C4-2B (cell line): Measurements from ENCODE around the gene STRA8.
"Not testable (repeated sequence)": the region's sequence is repeated elsewhere in the genome, so short reads cannot be mapped to it uniquely, and the experiment has no call there.

Source experiments
- H3K27ac ChIP-seq: fragments of 450-650 bp; 2 replicates; pipeline ENCODE4 v1.5.1; 2017
- ZFX ChIP-seq: fragments of 450-650 bp; IDR thresholded peaks from 2 replicates; pipeline ENCODE4 v1.6.1; 2017
- TF ChIP-seq, protein P1 (sequence below): fragments of 450-650 bp; conservative IDR thresholded peaks from 2 replicates; pipeline ENCODE4 v1.5.1; 2017; ENCODE audit warnings: mild to moderate bottlenecking

The STRA8 gene

DNA sequence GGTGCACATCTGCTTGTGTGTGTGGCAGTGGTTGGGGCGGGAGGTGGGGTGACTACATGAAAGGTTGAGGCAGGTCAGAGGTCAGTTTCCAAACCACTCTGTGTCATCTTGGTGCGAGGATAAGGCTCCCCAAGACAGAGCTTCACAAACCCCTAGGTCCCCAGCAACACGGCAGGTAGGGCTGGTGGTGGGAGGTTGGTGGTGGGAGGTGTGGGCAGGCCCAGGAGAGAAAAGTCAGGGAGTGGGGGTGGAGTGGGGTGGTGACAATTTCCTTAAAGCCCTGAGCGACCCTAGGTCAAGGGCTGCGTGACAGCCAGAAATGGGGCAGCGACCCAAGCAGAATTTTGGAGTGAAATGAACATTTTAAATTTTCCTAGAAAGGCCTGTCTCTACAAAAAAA is 1.6 kb upstream of the STRA8 start:
- H3K27ac ChIP-seq: no peak overlapping the region
- TF ChIP-seq ZFX: no peak
- TF ChIP-seq, protein P1, sequence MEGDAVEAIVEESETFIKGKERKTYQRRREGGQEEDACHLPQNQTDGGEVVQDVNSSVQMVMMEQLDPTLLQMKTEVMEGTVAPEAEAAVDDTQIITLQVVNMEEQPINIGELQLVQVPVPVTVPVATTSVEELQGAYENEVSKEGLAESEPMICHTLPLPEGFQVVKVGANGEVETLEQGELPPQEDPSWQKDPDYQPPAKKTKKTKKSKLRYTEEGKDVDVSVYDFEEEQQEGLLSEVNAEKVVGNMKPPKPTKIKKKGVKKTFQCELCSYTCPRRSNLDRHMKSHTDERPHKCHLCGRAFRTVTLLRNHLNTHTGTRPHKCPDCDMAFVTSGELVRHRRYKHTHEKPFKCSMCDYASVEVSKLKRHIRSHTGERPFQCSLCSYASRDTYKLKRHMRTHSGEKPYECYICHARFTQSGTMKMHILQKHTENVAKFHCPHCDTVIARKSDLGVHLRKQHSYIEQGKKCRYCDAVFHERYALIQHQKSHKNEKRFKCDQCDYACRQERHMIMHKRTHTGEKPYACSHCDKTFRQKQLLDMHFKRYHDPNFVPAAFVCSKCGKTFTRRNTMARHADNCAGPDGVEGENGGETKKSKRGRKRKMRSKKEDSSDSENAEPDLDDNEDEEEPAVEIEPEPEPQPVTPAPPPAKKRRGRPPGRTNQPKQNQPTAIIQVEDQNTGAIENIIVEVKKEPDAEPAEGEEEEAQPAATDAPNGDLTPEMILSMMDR: no peak

DNA sequence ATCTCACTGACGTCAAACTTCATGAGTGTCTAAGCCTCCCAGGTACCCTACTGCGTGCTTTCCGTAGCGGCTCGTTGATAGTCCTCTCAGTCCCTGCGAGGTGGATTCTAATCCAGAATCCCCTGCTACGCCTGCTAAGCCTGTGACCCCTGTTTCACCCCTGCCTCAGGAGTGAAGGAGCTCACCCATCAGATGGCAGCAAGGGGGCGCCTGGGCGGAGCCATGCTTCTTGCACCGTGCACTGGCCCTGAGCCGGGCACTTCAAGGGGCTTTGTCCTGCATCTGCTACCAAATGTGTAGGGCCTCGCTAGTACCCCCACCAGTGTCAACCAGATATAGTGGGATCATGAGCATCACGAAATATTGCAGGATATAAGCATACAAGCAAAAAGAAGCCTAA is 918 bp upstream of the STRA8 start:
- H3K27ac ChIP-seq: no peak overlapping the region
- no peak for TF ChIP-seq ZFX
- TF ChIP-seq, protein P1: peak; percentile 59

DNA sequence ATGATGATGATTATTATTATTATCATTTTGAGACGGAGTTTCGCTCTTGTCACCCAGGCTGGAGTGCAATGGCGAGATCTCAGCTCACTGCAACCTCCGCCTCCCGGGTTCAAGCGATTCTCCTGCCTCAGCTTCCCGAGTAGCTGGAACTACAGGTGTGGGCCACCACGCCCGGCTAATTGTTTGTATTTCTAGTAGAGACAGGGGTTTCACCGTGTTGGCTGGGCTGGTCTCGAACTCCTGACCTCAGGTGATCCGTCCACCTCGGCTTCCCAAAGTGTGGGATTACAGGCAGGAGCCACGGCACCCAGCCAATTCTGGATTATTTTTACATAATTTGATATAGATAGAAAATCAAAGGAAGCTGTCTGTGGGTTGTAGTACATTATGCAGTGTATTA is 457 bp downstream of the STRA8 start:
- not testable (repeated sequence) for H3K27ac ChIP-seq

DNA sequence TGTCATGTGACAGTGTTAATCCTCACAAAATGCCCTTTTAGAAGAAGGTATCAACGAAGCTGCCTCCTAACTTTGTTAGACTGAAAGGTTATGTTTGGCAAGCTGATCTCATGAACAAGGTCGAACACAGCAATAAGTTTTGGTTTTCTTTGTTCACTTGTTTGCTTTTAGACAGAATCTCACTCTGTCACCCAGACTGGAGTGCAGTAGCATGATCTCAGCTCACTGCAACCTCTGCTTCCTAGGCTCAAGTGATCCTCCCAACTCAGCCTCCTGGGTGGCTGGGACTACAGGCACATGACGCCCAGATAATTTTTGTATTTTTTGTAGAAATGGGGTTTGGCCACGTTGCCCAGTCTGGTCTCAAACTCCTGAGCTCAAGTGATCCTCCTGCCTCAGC is 1.1 kb downstream of the STRA8 start:
- no peak overlapping the region for H3K27ac ChIP-seq
- no peak for TF ChIP-seq ZFX
- TF ChIP-seq, protein P1: no peak

DNA sequence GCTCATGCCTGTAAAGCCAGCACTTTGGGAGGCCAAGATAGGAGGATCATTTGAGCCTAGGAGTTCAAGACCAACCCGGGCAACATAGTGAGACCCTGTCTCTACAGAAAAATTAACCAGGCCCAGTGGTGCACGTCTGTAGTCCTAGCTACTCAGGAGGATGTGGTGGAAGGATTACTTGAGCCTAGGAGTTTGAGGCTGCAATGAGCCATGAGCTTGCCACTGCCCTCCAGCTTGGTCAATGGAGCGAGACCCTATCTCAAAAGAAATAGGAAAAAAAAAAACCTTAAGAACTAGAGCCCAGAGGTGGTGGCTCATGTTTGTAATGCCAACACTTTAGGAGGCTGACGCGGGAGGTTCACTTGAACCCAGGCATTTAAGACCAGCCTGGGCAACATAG is 2.2 kb downstream of the STRA8 start:
- H3K27ac ChIP-seq: no peak overlapping the region
- TF ChIP-seq ZFX: no peak
- TF ChIP-seq, protein P1: no peak

DNA sequence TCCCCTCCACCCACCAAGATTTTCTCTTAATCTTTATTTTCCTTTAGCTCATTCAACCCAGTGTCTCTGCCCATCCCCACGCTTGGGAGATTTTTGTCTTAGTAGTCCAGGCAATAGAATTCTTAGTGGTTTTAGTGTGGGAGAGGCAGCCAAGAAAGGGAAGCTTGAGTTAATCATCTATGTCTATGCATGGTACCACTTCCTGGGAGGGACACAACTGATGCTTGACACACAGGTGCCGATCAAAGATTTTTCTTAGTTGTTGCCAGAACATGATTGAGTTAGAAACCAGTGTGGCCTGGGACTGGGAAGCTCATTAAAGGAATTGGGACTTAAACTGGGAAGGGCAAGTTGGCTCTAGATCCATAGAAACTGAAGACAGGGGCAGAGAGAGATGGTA is 3.1 kb downstream of the STRA8 start:
- no peak overlapping the region for H3K27ac ChIP-seq
- TF ChIP-seq ZFX: no peak
- TF ChIP-seq, protein P1: no peak

DNA sequence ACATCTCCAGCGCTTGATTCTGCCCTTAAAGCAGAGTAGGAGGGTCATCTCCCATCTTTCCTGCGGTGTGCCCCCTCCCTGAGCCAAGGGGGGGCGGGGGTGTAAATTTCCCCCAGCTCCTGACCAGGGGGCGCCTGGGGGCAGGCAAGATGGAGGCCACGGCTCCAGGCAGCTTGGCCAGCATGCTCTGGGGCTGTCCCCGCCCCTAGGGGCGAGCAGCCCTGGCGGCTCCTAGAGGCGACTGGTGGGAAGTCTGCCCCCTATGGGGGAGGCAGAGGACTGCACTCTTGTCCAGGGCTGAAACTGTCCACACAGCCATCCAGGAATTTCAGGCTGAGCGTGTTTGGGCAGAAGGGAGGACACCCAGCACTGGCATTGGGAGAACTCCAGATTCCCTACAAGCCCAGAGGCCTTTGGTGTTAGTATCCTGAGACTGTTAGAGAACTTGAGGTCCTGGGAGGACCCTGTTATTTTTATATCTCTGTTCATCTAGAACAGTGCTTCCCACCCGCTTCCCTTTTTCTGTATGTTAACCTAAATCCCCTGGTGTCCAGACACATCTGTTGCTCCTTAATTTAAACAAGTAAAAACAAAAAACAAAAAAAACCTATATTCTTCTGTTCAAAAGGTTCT is 4.6 kb downstream of the STRA8 start:
- no peak overlapping the region for H3K27ac ChIP-seq
- TF ChIP-seq, protein P1: peak; percentile 87
- no peak for TF ChIP-seq ZFX

DNA sequence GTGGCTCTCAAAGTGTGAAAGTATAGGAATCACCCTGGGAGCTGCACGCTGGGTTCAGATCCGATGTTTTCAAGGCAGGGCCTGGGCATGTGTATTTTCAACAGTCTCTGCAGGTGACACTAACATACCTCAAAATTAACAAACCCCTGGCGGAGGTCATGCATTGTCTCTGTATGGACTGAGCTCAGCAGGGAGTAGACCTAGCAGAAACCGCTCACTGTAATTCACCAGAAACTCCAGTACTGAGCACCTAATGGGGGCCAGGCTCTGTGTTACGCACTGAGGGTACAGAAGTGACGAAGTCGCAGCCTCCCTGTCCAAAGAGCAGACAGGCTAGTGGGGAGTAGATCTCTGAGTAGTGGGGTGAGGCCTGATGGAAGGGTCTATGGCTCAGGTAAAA is 5.6 kb downstream of the STRA8 start:
- no peak overlapping the region for H3K27ac ChIP-seq
- TF ChIP-seq, protein P1: no peak
- no peak for TF ChIP-seq ZFX
